A549 (cell line): Measurements from ENCODE around the gene SLC17A3. TPM values are rescaled to one million over a fixed set of nuclear protein-coding genes. Genes with fewer than 3 reads are reported as not detected.

Source experiments
- ATAC-seq, 2 experiments: fragments of 200-7000 bp in 1 of 2; fragments of >200 bp in 1 of 2; cut with Nextera tagmentation in 1 of 2; cut with Tn5 transposase in 1 of 2; 3 replicates each; pipeline versions ENCODE4 v1.8.0 to v1.9.1; 2018 to 2020; ENCODE audit warnings: mild to moderate bottlenecking in 1 of 2, moderate library complexity in 1 of 2
- CTCF ChIA-PET: fragments of 300-600 bp; sonication (Branson Sonifier 250); formaldehyde crosslinking; extraction: SDS; loops from one replicate; lab custom pipeline; 2021; ENCODE audit warnings: antibody characterized with exemption, inconsistent platforms; lab: Yijun Ruan, JAX
- POLR2A ChIA-PET: fragments of 350-600 bp; formaldehyde crosslinking; extraction: SDS; loops from one replicate; lab custom pipeline; 2021; ENCODE audit warnings: antibody characterized with exemption, inconsistent platforms; lab: Yijun Ruan, JAX
- DNase-seq, 2 experiments: peaks; one replicate each; pipeline versions ENCODE4 v3.0.0 to v3.0.0-alpha.2; 2011 to 2016; ENCODE audit warnings: low read depth in 1 of 2, low spot score in 1 of 2
- FAIRE-seq: peaks from 2 replicates; lab custom pipeline; 2011; peaks lifted over from hg19 to GRCh38; lab: Jason Lieb, UNC
- H3K27ac ChIP-seq, 2 experiments: fragments of >200 bp; sonication (Bioruptor Twin); formaldehyde crosslinking; 3 replicates each; pipeline ENCODE4 v1.5.1; 2016 to 2017
- H3K4me1 ChIP-seq: fragments of >200 bp; sonication (Bioruptor Twin); formaldehyde crosslinking; 3 replicates; pipeline ENCODE4 v1.6.1; 2016
- H3K4me2 ChIP-seq: fragments of >200 bp; sonication (Bioruptor Twin); formaldehyde crosslinking; 3 replicates; pipeline ENCODE4 v1.6.1; 2016
- H3K4me3 ChIP-seq: fragments of >200 bp; sonication (Bioruptor Twin); formaldehyde crosslinking; 3 replicates; pipeline ENCODE4 v1.5.1; 2016
- H3K9me3 ChIP-seq: fragments of >200 bp; sonication (Bioruptor Twin); formaldehyde crosslinking; 3 replicates; pipeline ENCODE4 v1.6.1; 2016
- BHLHE40 ChIP-seq: IDR thresholded peaks from 2 replicates; pipeline ENCODE4 v1.6.1; 2012; ENCODE audit warnings: low read depth, low read length, inconsistent platforms
- CBX2 ChIP-seq: fragments of 200-600 bp; sonication (generic); IDR thresholded peaks from 2 replicates; pipeline ENCODE4 v1.6.1; 2016; ENCODE audit warnings: low read depth, mild to moderate bottlenecking, borderline replicate concordance
- EHF ChIP-seq: fragments of 250-450 bp; sonication (Bioruptor Pico); IDR thresholded peaks from 2 replicates; pipeline ENCODE4 v1.5.0; 2020; ENCODE audit warnings: mild to moderate bottlenecking
- EP300 ChIP-seq, 2 experiments: fragments of >200 bp; sonication (Bioruptor Twin); formaldehyde crosslinking; IDR thresholded peaks; 2 replicates in 1 of 2; 3 replicates in 1 of 2; pipeline ENCODE4 v1.6.1; 2016 to 2017
- JUN ChIP-seq, 2 experiments: fragments of >200 bp; sonication (Bioruptor Twin); formaldehyde crosslinking; IDR thresholded peaks; 2 replicates in 1 of 2; 3 replicates in 1 of 2; pipeline ENCODE4 v1.6.1; 2016 to 2017
- MAFK ChIP-seq: fragments of 450-650 bp; IDR thresholded peaks from 2 replicates; pipeline ENCODE4 v1.6.1; 2014; ENCODE audit not compliant: partially characterized antibody
- MYC ChIP-seq: IDR thresholded peaks from 2 replicates; pipeline ENCODE4 v1.6.1; 2012; ENCODE audit warnings: mild to moderate bottlenecking, inconsistent platforms, low read length, improper control_type of control experiment, borderline replicate concordance
- NFE2L2 ChIP-seq: fragments of 150-350 bp; conservative IDR thresholded peaks from 2 replicates; pipeline ENCODE4 v1.6.1; 2014; ENCODE audit warnings: low read length
- NPAS2 ChIP-seq: fragments of 250-450 bp; sonication (Bioruptor Pico); IDR thresholded peaks from 2 replicates; pipeline ENCODE4 v1.8.0; 2022; ENCODE audit warnings: mild to moderate bottlenecking, moderate library complexity, borderline replicate concordance
- RAD21 ChIP-seq, 2 experiments: fragments of >200 bp in 1 of 2; sonication (Bioruptor Twin) in 1 of 2; formaldehyde crosslinking in 1 of 2; IDR thresholded peaks in 1 of 2; conservative IDR thresholded peaks in 1 of 2; 2 replicates in 1 of 2; 3 replicates in 1 of 2; pipeline ENCODE4 v1.6.1; 2012 to 2018; ENCODE audit warnings: inconsistent platforms in 1 of 2
- TP53 ChIP-seq: fragments of 250-450 bp; sonication (Bioruptor Pico); IDR thresholded peaks from 2 replicates; pipeline ENCODE4 v1.5.0; 2021; ENCODE audit warnings: mild to moderate bottlenecking, moderate library complexity
- ZNF302 ChIP-seq: fragments of 250-450 bp; sonication (Bioruptor Pico); IDR thresholded peaks from 2 replicates; pipeline ENCODE4 v1.9.0; 2021; ENCODE audit warnings: inconsistent platforms, mild to moderate bottlenecking, moderate library complexity
- ZSCAN20 ChIP-seq: fragments of 250-450 bp; sonication (Bioruptor Pico); IDR thresholded peaks from 2 replicates; pipeline ENCODE4 v1.8.0; 2022; ENCODE audit warnings: mild to moderate bottlenecking, moderate library complexity
- WGBS: methylation state at CpG from one replicate; pipeline ENCODE4 v1.1.6; 2017; ENCODE audit errors: missing lambda C conversion rate; 5-methylcytosine and 5-hydroxymethylcytosine counted together
- polyA plus RNA-seq, 4 experiments: library from polyadenylated mRNA; depleted of rRNA in 3 of 4; stranded (reverse); fragments of >200 nt; fragmentation: RNase III in 1 of 4; extraction: RNeasy Plus Mini Kit Qiagen cat#74134 plus additional on column Dnase treatment in 1 of 4; gene quantifications; 2 replicates in 3 of 4; 3 replicates in 1 of 4; pipeline ENCODE4 v1.2.3, GENCODE V29; 2011 to 2017
- TF ChIP-seq, protein P1 (sequence below): fragments of 150-350 bp; IDR thresholded peaks from 2 replicates; pipeline ENCODE4 v1.6.1; 2014; ENCODE audit warnings: low read depth, mild to moderate bottlenecking, low read length
- TF ChIP-seq, protein P2 (sequence below): fragments of 250-450 bp; sonication (Bioruptor Pico); IDR thresholded peaks from 2 replicates; pipeline ENCODE4 v1.5.0; 2020; ENCODE audit warnings: low read depth, mild to moderate bottlenecking, moderate library complexity
- TF ChIP-seq, protein P3 (sequence below): fragments of 200-600 bp; sonication (generic); IDR thresholded peaks from 2 replicates; pipeline ENCODE4 v1.6.1; 2016; ENCODE audit warnings: antibody characterized with exemption, mild to moderate bottlenecking, moderate library complexity
- TF ChIP-seq, protein P4 (sequence below): fragments of 250-450 bp; sonication (Bioruptor Pico); IDR thresholded peaks from 2 replicates; pipeline ENCODE4 v1.5.0; 2021; ENCODE audit warnings: mild to moderate bottlenecking, moderate library complexity, borderline replicate concordance
- TF ChIP-seq, protein P5 (sequence below): IDR thresholded peaks from 2 replicates; pipeline ENCODE4 v1.6.1; 2012; ENCODE audit warnings: low read depth, borderline replicate concordance

The SLC17A3 gene
- polyA plus RNA-seq, 2 of the 4 experiments (the other 2 are of a cell fraction): 5.3 to 7.5 TPM

DNA sequence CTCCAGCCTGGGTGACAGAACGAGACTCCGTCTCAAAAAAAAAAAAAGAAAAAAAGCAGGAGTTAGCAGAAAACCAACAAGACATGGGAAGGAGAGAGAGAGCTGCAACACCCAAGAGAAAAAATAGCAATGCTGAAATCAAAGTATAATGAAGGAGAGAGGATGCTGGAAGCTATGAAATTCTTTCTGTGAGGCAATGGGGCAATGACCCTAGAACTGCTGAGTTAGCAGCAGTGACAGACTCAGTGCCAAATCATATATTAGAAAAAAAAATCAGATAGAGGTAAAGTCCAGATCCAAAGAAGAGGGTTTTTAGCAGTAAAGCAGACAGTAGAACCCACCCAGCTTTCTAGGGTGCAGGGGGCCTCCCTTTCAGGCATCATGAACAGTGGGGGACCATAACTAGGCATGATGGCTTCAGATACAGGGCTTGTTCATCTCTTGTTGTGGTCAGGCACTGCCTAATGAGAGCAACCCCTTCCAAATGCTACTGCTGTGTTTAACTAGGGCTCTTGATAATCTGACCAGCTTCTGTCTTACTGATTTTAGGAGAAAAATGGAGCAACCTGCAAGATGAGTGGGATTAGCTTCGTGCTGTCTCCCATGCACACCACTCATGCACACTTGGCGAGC lies 29.5 kb upstream of the SLC17A3 start:
- CTCF ChIA-PET: interaction anchor here (0.8 to 5.1 kb wide), 2 partner anchors 13 to 89 kb away, joined by 3 to 24 read pairs; no protein-coding TSS in a partner anchor
- Histone ChIP-seq H3K4me3 (no peak overlapping the region), H3K4me2 (no peak overlapping the region), H3K4me1 (peaks cover 30% of the 10 kb centered on the region), H3K9me3 (no peaks in the 10 kb centered on the region), H3K27ac (no peak overlapping the region)
- DNase-seq (no peak), ATAC-seq (no peak), FAIRE-seq (no peak)
- WGBS: 95% methylated on average over 4 of the region's 4 CpGs
- TF ChIP-seq EP300 (IDR thresholded peaks at IDR 0.05) (no peak), MAFK (peak; percentile 36)
- POLR2A ChIA-PET: no interaction called here

DNA sequence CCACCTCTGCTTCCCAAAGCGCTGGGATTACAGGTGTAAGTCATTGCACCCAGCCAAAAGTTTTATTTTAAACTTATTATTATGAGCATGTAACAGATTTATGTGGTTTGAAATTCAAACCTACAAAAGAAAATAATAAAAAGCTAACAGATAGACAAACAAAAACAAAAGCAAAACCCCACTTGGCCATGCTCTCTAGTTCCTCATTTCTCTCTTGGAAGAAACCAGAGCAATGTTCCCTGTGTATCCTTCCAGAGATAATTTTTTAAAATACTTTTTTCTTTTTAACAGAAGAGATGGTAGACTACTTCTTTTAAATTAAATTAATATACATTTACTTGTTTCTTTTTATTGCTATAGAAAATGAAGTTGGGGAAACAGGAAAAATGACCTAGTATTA lies 28.0 kb upstream of the SLC17A3 start:
- TF ChIP-seq, protein P1, sequence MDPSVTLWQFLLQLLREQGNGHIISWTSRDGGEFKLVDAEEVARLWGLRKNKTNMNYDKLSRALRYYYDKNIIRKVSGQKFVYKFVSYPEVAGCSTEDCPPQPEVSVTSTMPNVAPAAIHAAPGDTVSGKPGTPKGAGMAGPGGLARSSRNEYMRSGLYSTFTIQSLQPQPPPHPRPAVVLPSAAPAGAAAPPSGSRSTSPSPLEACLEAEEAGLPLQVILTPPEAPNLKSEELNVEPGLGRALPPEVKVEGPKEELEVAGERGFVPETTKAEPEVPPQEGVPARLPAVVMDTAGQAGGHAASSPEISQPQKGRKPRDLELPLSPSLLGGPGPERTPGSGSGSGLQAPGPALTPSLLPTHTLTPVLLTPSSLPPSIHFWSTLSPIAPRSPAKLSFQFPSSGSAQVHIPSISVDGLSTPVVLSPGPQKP: no peak
- no peak for TF ChIP-seq MAFK
- TF ChIP-seq, protein P2, sequence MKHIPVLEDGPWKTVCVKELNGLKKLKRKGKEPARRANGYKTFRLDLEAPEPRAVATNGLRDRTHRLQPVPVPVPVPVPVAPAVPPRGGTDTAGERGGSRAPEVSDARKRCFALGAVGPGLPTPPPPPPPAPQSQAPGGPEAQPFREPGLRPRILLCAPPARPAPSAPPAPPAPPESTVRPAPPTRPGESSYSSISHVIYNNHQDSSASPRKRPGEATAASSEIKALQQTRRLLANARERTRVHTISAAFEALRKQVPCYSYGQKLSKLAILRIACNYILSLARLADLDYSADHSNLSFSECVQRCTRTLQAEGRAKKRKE (CRISPR knock-in tag): no peak
- TF ChIP-seq RAD21 (conservative IDR thresholded peaks at IDR 0.05 in 1 of 2, IDR thresholded peaks at IDR 0.05 in 1 of 2): no peak
- TF ChIP-seq, protein P3, sequence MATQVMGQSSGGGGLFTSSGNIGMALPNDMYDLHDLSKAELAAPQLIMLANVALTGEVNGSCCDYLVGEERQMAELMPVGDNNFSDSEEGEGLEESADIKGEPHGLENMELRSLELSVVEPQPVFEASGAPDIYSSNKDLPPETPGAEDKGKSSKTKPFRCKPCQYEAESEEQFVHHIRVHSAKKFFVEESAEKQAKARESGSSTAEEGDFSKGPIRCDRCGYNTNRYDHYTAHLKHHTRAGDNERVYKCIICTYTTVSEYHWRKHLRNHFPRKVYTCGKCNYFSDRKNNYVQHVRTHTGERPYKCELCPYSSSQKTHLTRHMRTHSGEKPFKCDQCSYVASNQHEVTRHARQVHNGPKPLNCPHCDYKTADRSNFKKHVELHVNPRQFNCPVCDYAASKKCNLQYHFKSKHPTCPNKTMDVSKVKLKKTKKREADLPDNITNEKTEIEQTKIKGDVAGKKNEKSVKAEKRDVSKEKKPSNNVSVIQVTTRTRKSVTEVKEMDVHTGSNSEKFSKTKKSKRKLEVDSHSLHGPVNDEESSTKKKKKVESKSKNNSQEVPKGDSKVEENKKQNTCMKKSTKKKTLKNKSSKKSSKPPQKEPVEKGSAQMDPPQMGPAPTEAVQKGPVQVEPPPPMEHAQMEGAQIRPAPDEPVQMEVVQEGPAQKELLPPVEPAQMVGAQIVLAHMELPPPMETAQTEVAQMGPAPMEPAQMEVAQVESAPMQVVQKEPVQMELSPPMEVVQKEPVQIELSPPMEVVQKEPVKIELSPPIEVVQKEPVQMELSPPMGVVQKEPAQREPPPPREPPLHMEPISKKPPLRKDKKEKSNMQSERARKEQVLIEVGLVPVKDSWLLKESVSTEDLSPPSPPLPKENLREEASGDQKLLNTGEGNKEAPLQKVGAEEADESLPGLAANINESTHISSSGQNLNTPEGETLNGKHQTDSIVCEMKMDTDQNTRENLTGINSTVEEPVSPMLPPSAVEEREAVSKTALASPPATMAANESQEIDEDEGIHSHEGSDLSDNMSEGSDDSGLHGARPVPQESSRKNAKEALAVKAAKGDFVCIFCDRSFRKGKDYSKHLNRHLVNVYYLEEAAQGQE: no peak
- TF ChIP-seq CBX2: no peak
- no peak for TF ChIP-seq NPAS2
- no peak for TF ChIP-seq BHLHE40
- TF ChIP-seq, protein P4, sequence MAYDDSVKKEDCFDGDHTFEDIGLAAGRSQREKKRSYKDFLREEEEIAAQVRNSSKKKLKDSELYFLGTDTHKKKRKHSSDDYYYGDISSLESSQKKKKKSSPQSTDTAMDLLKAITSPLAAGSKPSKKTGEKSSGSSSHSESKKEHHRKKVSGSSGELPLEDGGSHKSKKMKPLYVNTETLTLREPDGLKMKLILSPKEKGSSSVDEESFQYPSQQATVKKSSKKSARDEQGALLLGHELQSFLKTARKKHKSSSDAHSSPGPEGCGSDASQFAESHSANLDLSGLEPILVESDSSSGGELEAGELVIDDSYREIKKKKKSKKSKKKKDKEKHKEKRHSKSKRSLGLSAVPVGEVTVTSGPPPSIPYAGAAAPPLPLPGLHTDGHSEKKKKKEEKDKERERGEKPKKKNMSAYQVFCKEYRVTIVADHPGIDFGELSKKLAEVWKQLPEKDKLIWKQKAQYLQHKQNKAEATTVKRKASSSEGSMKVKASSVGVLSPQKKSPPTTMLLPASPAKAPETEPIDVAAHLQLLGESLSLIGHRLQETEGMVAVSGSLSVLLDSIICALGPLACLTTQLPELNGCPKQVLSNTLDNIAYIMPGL: no peak
- TF ChIP-seq TP53 (CRISPR knock-in tag): no peak
- no peak for TF ChIP-seq ZNF302 (CRISPR knock-in tag)
- no peak for TF ChIP-seq NFE2L2
- no peak for TF ChIP-seq EHF (CRISPR knock-in tag)
- TF ChIP-seq JUN (IDR thresholded peaks at IDR 0.05): no peak
- TF ChIP-seq, protein P5, sequence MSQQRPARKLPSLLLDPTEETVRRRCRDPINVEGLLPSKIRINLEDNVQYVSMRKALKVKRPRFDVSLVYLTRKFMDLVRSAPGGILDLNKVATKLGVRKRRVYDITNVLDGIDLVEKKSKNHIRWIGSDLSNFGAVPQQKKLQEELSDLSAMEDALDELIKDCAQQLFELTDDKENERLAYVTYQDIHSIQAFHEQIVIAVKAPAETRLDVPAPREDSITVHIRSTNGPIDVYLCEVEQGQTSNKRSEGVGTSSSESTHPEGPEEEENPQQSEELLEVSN: no peak
- no peak for TF ChIP-seq MYC
- no peak for TF ChIP-seq ZSCAN20
- ATAC-seq (no peak), DNase-seq (no peak), FAIRE-seq (no peak)
- Histone ChIP-seq H3K9me3 (no peaks in the 10 kb centered on the region), H3K4me1 (peaks cover 28% of the 10 kb centered on the region), H3K4me3 (no peak overlapping the region), H3K27ac (no peak overlapping the region), H3K4me2 (no peak overlapping the region)
- ChIA-PET POLR2A (no interaction called here), CTCF (interaction anchor here (1.1 to 5.1 kb wide), 2 partner anchors 11 to 624 kb away, joined by 3 to 24 read pairs; no protein-coding TSS in a partner anchor)
- 77% methylated on average over 1 of the region's 1 CpG for WGBS
